ENCODE results near the gene PDE11A.

DNA sequence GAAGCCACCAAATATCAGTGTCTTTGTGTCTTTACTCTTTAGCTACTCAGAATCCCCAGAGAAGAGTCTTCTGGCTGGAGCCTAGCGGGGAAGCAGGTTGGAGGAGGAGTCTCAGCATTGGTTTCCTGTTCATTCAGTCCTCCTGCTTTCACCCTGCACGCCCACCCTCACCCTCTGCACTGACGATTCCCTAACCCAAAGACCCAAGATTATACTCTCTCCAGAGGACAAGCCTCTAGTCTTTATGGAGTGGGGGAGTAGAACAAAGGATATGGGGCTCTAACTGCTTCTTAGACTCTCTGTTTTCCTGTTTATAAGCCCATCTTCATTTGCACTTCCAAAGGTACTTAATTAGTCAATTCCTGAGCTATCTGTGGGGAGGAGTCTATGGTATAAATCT, 341.2 kb downstream of the PDE11A start:
- TF ChIP-seq CTCF (IDR thresholded peaks at IDR 0.05) (no peak), POLR2A (IDR thresholded peaks at IDR 0.05) (no peak), EP300 (IDR thresholded peaks at IDR 0.05) (no peak)
